GM18873 (cell line): ENCODE measurements around the gene NIT1.

ENCODE experiments used
- ATAC-seq: cut with Tn5 transposase; IDR thresholded peaks from one replicate; pipeline ENCODE4 v1.9.1; 2021; ENCODE audit warnings: mild to moderate bottlenecking, moderate library complexity, moderate number of reproducible peaks; ENCODE audit not compliant: unreplicated experiment, low FRiP score

NIT1 gene

GRCh38 chr1:161083748-161084596 lies 33.9 kb upstream of the NIT1 start:
- ATAC-seq = no peak

DNA sequence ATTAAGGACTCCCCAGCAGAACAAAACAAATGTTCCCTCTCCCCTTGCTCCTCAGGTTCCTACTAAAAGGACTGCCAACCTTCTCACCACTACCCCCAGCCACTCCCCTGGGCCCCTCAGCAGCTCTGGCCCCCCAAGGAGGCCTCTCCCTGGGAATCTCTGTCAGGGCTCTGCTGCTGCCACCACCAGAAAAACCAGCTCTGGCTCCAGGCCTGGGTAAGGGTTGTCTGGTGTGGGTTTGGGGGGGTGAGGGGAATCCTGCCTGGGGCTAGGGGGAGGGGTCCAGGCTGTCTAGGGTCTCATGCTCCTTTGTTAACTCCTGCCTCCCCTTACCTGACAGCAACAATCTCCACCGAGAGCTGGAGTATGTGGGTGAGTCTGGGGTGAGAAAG lies 33.3 kb upstream of the NIT1 start:
- ATAC-seq = no peak

- no peak for ATAC-seq
Observed at GRCh38 chr1:161085165-161085564, 32.7 kb upstream of the NIT1 start.

DNA sequence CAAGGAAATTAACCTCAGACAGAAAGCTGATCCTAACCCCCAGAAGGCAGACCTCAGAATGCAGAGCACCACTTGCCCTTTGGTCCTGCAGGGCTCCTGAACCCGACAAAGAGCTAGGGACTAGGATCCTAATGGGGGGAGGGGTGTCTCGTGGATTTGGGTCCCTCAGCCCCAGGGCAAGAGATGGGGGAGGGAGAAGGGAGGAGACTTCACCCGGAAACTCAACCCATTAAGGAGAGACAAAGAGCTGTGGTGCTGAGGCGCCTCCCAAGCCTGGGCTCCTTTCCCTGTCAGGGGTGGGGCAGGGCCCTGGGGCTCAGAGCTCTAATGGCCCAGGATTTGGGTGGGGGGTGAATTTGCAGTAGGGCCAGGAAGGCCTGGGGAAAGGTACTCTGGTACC lies 31.4 kb upstream of the NIT1 start:
- no peak for ATAC-seq

DNA sequence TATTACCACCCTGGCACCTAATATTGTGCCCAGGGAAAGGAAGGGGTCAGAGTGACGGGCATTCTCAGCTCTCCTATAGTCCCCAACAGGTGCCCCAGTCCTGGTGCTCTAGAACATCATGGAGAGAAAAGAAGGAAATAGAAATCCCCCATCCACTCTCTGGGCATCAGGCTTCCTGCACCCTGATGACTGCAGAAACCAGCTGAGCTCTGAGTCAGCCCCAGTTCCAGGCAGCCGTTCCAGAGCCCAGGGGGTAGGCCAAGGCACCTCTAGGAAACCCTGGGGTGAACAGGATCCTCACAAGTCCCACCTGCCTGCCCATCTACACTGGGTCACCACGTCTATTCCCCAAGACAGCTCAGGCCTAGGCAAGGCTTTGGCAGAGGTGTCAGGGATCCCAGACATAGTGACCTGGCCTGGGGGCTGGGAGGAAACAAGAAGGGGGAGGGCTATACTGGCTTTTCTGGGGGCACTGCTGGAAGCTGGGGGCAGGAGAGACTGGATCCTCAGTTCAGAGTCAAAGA lies 29.3 kb upstream of the NIT1 start:
- no peak for ATAC-seq

GRCh38 chr1:161089251-161089924 lies 28.5 kb upstream of the NIT1 start, which contains the start of gene NECTIN4:
NECTIN4 (minus strand) TSS chr1:161089558; CDS start chr1:161089296, 262 bp downstream.
- ATAC-seq = no peak

DNA sequence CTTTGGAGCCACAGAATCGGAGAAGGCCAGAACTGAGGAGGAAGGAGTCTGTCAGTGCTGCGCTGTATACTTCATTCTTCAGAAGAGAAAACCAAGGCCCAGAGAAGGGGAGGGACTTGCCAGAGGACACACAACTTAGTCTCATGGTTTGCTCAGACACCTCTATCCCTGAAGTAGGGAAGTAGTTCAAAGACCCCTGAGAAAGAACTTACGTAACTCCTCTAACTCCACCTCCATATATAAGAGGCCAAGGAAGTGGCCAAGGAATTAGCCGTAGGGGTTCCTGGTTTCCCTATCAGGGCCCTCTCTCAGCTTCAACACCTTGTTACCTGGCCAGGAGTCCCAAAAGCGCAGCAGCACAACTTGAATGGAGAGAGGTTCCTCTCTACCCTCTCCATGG lies 28.0 kb upstream of the NIT1 start:
- no peak for ATAC-seq

DNA sequence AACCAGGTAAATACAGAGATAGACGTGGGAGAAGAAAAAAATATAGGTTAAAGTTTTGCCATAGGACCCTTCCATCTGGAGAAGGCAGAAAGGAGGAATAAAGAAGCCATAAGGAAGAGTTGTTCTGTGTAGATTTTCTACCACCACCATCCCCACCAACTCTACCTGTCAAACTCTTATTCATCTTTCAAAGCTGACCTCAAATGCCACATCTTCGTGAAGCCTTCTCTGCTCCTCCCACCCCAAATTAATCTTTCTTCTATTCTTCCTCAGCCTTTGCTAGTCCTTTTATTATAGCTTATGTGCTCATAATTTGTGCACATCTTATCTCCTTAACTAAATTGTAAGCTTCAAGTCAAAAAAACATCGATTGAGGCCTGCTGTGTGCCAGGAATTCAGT lies 27.3 kb upstream of the NIT1 start:
- ATAC-seq = no peak

GRCh38 chr1:161091093-161091492 lies 26.8 kb upstream of the NIT1 start:
- no peak for ATAC-seq

GRCh38 chr1:161091796-161092507 lies 26.0 kb upstream of the NIT1 start:
- no peak for ATAC-seq

GRCh38 chr1:161092621-161093028 lies 25.3 kb upstream of the NIT1 start:
- no peak for ATAC-seq

DNA sequence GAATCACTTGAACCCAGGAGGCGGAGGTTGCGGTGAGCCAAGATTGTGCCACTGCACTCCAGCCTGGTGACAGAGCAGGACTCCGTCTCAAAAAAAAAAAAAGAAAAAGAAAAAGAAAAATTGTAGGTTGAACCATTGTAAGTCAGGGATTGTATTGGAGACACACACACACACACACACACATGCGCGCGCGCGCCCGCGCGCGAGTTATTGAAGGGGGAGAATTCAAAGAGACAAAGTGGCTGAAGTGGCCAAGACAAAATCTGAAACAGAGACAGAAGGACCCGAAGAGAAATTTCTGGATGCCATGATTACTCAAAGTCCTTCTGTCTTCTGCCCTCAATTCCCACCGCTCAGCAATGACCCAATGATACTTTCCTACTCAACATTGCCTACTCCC lies 23.4 kb upstream of the NIT1 start:
- ATAC-seq = no peak

- ATAC-seq = no peak
Observed at GRCh38 chr1:161095230-161095629, 22.7 kb upstream of the NIT1 start.

DNA sequence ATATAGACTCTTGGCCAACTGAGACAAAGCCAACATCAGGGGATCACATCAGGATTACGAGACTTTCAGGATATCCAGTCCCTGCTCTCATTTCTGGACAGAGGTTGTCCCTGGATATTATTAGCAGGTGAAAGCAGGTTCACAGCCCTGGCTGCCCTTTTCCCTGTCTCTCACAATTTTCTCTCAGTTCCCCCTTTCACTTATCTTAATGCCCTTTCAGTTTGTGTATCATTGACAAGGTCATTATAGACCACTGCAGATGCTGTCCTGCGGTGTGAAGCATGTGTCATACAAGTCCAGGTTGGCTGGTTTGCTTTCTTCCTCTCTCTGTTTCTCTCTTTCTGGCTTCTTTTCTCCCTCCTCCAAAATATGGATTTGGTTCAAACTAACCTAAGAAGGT lies 21.9 kb upstream of the NIT1 start:
- ATAC-seq = no peak

GRCh38 chr1:161096530-161096929 lies 21.4 kb upstream of the NIT1 start:
- ATAC-seq = no peak

DNA sequence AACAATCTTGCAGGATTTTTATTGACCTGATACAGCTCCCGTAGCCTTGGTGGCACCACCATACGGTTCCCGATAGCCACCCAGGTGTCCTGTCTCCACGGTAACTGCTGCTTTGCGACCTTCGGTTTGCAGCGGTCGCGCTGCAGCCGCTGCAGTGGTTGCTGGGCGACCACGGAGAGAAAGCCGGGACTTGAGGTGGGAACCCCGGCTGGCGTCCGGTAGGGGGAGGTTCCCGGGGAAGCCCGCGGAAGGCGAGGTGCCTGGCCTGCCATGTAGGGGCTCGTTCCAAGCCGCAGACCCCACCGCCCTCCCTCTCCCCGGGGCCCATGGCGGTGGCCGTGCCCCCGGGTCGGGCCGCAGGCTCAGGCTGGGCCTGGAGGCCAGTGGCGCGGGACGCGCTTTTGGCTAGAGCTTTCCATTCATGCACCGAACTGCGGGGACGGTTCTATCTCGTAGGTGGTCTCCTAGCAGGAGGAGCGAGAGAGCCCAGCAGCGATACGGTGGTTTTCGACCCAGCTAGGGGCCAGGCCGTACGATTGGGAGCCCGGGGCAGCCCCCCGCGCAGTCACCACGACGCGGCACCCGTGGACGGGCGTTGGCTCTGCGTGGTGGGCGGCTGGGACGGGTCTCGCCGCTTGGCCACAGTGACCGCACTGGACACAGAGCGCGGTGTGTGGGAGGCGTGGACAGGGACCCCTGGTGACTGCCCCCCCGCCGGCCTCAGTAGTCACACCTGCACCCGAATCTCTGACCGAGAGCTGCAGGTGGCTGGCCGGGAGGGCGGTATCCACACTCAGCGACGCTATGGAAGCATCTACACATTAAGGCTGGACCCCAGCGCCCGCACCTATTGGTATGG lies 19.5 kb upstream of the NIT1 start, which contains the start of gene KLHDC9:
KLHDC9 (plus strand) TSS at position 152 of the 859 bp plus-strand sequence; CDS start at position 327, 175 bp downstream.
- ATAC-seq = peak; percentile 57

- ATAC-seq = no peak
Observed at GRCh38 chr1:161099090-161099802, 18.7 kb upstream of the NIT1 start.

DNA sequence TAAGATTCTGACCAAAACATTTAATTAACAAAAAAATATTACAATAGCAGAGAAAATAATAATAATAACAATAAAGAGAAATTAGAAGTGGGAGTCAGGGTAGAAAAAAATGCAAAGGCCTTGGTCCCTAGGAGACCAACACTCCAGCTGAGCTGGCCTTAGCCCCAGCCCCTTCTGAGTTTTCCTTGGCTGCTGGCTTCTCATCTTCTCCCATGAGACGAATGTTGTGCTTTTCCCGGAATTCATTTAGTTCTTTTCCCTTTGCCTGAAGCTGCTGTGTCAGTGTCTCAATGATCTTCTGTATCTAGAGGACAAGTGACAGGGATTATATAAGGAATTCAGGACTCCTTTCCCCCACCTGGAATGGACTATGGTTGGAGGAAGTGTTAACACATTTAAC lies 17.3 kb upstream of the NIT1 start:
- ATAC-seq = no peak

DNA sequence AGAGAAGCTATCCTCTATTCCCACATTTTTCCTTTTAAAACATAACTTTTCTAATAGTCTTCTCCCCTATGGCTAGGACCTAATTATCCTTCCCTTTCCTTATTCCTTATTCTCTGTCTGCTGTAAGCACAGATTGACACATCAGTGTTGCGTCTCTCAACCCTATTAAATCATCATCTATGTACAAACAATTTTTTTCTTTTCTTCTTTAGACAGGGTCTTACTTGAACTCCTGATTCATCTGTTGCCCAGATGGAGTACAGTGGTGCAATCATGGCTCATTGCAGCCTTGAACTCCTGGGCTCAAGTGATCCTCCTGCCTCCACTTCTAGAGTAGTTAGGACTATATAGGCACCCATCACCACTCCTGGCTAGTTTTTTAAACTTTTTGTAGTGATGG lies 11.5 kb upstream of the NIT1 start:
- ATAC-seq = no peak
